A549 (cell line): ENCODE results near the gene MNX1. TPM values are rescaled to one million over a fixed set of nuclear protein-coding genes. Genes with fewer than 3 reads are reported as not detected.

Experiments used
- ATAC-seq, 2 experiments: fragments of 200-7000 bp in 1 of 2; fragments of >200 bp in 1 of 2; cut with Nextera tagmentation in 1 of 2; cut with Tn5 transposase in 1 of 2; 3 replicates each; pipeline versions ENCODE4 v1.8.0 to v1.9.1; 2018 to 2020; ENCODE audit warnings: mild to moderate bottlenecking in 1 of 2, moderate library complexity in 1 of 2
- CTCF ChIA-PET: fragments of 300-600 bp; sonication (Branson Sonifier 250); formaldehyde crosslinking; extraction: SDS; loops from one replicate; lab custom pipeline; 2021; ENCODE audit warnings: antibody characterized with exemption, inconsistent platforms; lab: Yijun Ruan, JAX
- POLR2A ChIA-PET: fragments of 350-600 bp; formaldehyde crosslinking; extraction: SDS; loops from one replicate; lab custom pipeline; 2021; ENCODE audit warnings: antibody characterized with exemption, inconsistent platforms; lab: Yijun Ruan, JAX
- DNase-seq, 2 experiments: peaks; one replicate each; pipeline versions ENCODE4 v3.0.0 to v3.0.0-alpha.2; 2011 to 2016; ENCODE audit warnings: low read depth in 1 of 2, low spot score in 1 of 2
- FAIRE-seq: peaks from 2 replicates; lab custom pipeline; 2011; peaks lifted over from hg19 to GRCh38; lab: Jason Lieb, UNC
- H3K27ac ChIP-seq, 2 experiments: fragments of >200 bp; sonication (Bioruptor Twin); formaldehyde crosslinking; 3 replicates each; pipeline ENCODE4 v1.5.1; 2016 to 2017
- H3K4me1 ChIP-seq: fragments of >200 bp; sonication (Bioruptor Twin); formaldehyde crosslinking; 3 replicates; pipeline ENCODE4 v1.6.1; 2016
- H3K4me2 ChIP-seq: fragments of >200 bp; sonication (Bioruptor Twin); formaldehyde crosslinking; 3 replicates; pipeline ENCODE4 v1.6.1; 2016
- H3K4me3 ChIP-seq: fragments of >200 bp; sonication (Bioruptor Twin); formaldehyde crosslinking; 3 replicates; pipeline ENCODE4 v1.5.1; 2016
- H3K9me3 ChIP-seq: fragments of >200 bp; sonication (Bioruptor Twin); formaldehyde crosslinking; 3 replicates; pipeline ENCODE4 v1.6.1; 2016
- ATOH8 ChIP-seq: fragments of 250-450 bp; sonication (Bioruptor Pico); IDR thresholded peaks from 2 replicates; pipeline ENCODE4 v1.5.0; 2020; ENCODE audit warnings: low read depth, mild to moderate bottlenecking, moderate library complexity
- BHLHE40 ChIP-seq: IDR thresholded peaks from 2 replicates; pipeline ENCODE4 v1.6.1; 2012; ENCODE audit warnings: low read depth, low read length, inconsistent platforms
- CBX2 ChIP-seq: fragments of 200-600 bp; sonication (generic); IDR thresholded peaks from 2 replicates; pipeline ENCODE4 v1.6.1; 2016; ENCODE audit warnings: low read depth, mild to moderate bottlenecking, borderline replicate concordance
- CBX8 ChIP-seq: fragments of 200-600 bp; sonication (generic); IDR thresholded peaks from 2 replicates; pipeline ENCODE4 v1.6.1; 2016
- CEBPB ChIP-seq, 2 experiments: fragments of >200 bp in 1 of 2; sonication (Bioruptor Twin) in 1 of 2; formaldehyde crosslinking in 1 of 2; IDR thresholded peaks; 2 replicates each; pipeline ENCODE4 v1.6.1; 2012 to 2016
- CHD4 ChIP-seq: fragments of 200-600 bp; sonication (generic); IDR thresholded peaks from 2 replicates; pipeline ENCODE4 v1.6.1; 2016; ENCODE audit warnings: antibody characterized with exemption, mild to moderate bottlenecking, borderline replicate concordance
- EHF ChIP-seq: fragments of 250-450 bp; sonication (Bioruptor Pico); IDR thresholded peaks from 2 replicates; pipeline ENCODE4 v1.5.0; 2020; ENCODE audit warnings: mild to moderate bottlenecking
- EHMT2 ChIP-seq: fragments of 200-600 bp; sonication (generic); IDR thresholded peaks from 2 replicates; pipeline ENCODE4 v1.6.1; 2016; ENCODE audit warnings: antibody characterized with exemption, low read depth, mild to moderate bottlenecking, moderate library complexity
- ELK1 ChIP-seq: fragments of 150-350 bp; IDR thresholded peaks from 2 replicates; pipeline ENCODE4 v1.6.1; 2014; ENCODE audit warnings: low read depth, mild to moderate bottlenecking, low read length
- FOSB ChIP-seq: fragments of 250-450 bp; sonication (Bioruptor Pico); IDR thresholded peaks from 2 replicates; pipeline ENCODE4 v1.5.0; 2020; ENCODE audit warnings: mild to moderate bottlenecking, moderate library complexity
- FOXS1 ChIP-seq: fragments of 250-450 bp; sonication (Bioruptor Pico); IDR thresholded peaks from 2 replicates; pipeline ENCODE4 v1.5.0; 2020; ENCODE audit warnings: mild to moderate bottlenecking, moderate library complexity
- HOXA7 ChIP-seq: fragments of 250-450 bp; sonication (Bioruptor Pico); IDR thresholded peaks from 2 replicates; pipeline ENCODE4 v1.5.0; 2020; ENCODE audit warnings: mild to moderate bottlenecking, moderate library complexity
- HOXB13 ChIP-seq: fragments of 250-450 bp; sonication (Bioruptor Pico); IDR thresholded peaks from 2 replicates; pipeline ENCODE4 v1.5.0; 2020; ENCODE audit warnings: low read depth, mild to moderate bottlenecking, moderate library complexity
- JUN ChIP-seq, 2 experiments: fragments of >200 bp; sonication (Bioruptor Twin); formaldehyde crosslinking; IDR thresholded peaks; 2 replicates in 1 of 2; 3 replicates in 1 of 2; pipeline ENCODE4 v1.6.1; 2016 to 2017
- JUNB ChIP-seq: fragments of >200 bp; sonication (Bioruptor Twin); formaldehyde crosslinking; IDR thresholded peaks from 2 replicates; pipeline ENCODE4 v1.6.1; 2016
- KDM5A ChIP-seq: fragments of 200-600 bp; sonication (generic); IDR thresholded peaks from 2 replicates; pipeline ENCODE4 v1.6.1; 2016; ENCODE audit warnings: antibody characterized with exemption, mild to moderate bottlenecking
- MAFK ChIP-seq: fragments of 450-650 bp; IDR thresholded peaks from 2 replicates; pipeline ENCODE4 v1.6.1; 2014; ENCODE audit not compliant: partially characterized antibody
- MAZ ChIP-seq: fragments of 150-350 bp; IDR thresholded peaks from 2 replicates; pipeline ENCODE4 v1.6.1; 2014; ENCODE audit warnings: antibody characterized with exemption, low read depth, low read length, borderline replicate concordance
- NFE2L2 ChIP-seq: fragments of 150-350 bp; conservative IDR thresholded peaks from 2 replicates; pipeline ENCODE4 v1.6.1; 2014; ENCODE audit warnings: low read length
- NPAS2 ChIP-seq: fragments of 250-450 bp; sonication (Bioruptor Pico); IDR thresholded peaks from 2 replicates; pipeline ENCODE4 v1.8.0; 2022; ENCODE audit warnings: mild to moderate bottlenecking, moderate library complexity, borderline replicate concordance
- POLR2AphosphoS2 ChIP-seq: conservative IDR thresholded peaks from 2 replicates; pipeline ENCODE4 v1.6.1; 2012; ENCODE audit warnings: low read length, improper control_type of control experiment, inconsistent platforms
- RCOR1 ChIP-seq: fragments of 150-350 bp; IDR thresholded peaks from 2 replicates; pipeline ENCODE4 v1.6.1; 2014; ENCODE audit warnings: antibody characterized with exemption, low read length, low read depth
- RFX5 ChIP-seq: fragments of 450-650 bp; IDR thresholded peaks from 2 replicates; pipeline ENCODE4 v1.7.1; 2014; ENCODE audit warnings: antibody characterized with exemption, mild to moderate bottlenecking, moderate library complexity
- SMC3 ChIP-seq: fragments of >200 bp; sonication (Bioruptor Twin); formaldehyde crosslinking; IDR thresholded peaks from 3 replicates; pipeline ENCODE4 v1.6.1; 2018; ENCODE audit warnings: inconsistent platforms
- SREBF2 ChIP-seq: fragments of 450-650 bp; IDR thresholded peaks from 2 replicates; pipeline ENCODE4 v1.6.1; 2014; ENCODE audit warnings: mild to moderate bottlenecking, moderate library complexity
- USF2 ChIP-seq: fragments of 450-650 bp; IDR thresholded peaks from 2 replicates; pipeline ENCODE4 v1.6.1; 2014; ENCODE audit warnings: antibody characterized with exemption
- ZC3H11A ChIP-seq: fragments of 450-650 bp; IDR thresholded peaks from 2 replicates; pipeline ENCODE4 v1.6.1; 2014; ENCODE audit warnings: antibody characterized with exemption, mild to moderate bottlenecking
- ZNF302 ChIP-seq: fragments of 250-450 bp; sonication (Bioruptor Pico); IDR thresholded peaks from 2 replicates; pipeline ENCODE4 v1.9.0; 2021; ENCODE audit warnings: inconsistent platforms, mild to moderate bottlenecking, moderate library complexity
- ZSCAN20 ChIP-seq: fragments of 250-450 bp; sonication (Bioruptor Pico); IDR thresholded peaks from 2 replicates; pipeline ENCODE4 v1.8.0; 2022; ENCODE audit warnings: mild to moderate bottlenecking, moderate library complexity
- WGBS: methylation state at CpG from one replicate; pipeline ENCODE4 v1.1.6; 2017; ENCODE audit errors: missing lambda C conversion rate; 5-methylcytosine and 5-hydroxymethylcytosine counted together
- polyA plus RNA-seq, 4 experiments: library from polyadenylated mRNA; depleted of rRNA in 3 of 4; stranded (reverse); fragments of >200 nt; fragmentation: RNase III in 1 of 4; extraction: RNeasy Plus Mini Kit Qiagen cat#74134 plus additional on column Dnase treatment in 1 of 4; gene quantifications; 2 replicates in 3 of 4; 3 replicates in 1 of 4; pipeline ENCODE4 v1.2.3, GENCODE V29; 2011 to 2017

MNX1 gene
- polyA plus RNA-seq, 2 of the 4 experiments (the other 2 are of a cell fraction), result 0.70 to 4.5 TPM

GRCh38 chr7:157059534-157059933, 49.1 kb upstream of the MNX1 start:
- Histone ChIP-seq H3K4me1 (no peaks in the 10 kb centered on the region), H3K9me3 (peaks cover 18% of the 10 kb centered on the region), H3K4me3 (no peak overlapping the region), H3K4me2 (no peak overlapping the region), H3K27ac (no peak overlapping the region)
- ATAC-seq (no peak), DNase-seq (no peak), FAIRE-seq (no peak)
- POLR2A ChIA-PET, result no interaction called here
- CTCF ChIA-PET, result no interaction called here
- no peak for TF ChIP-seq NFE2L2
- TF ChIP-seq SMC3, result no peak
- no peak for TF ChIP-seq HOXA7
- no peak for TF ChIP-seq EHF (CRISPR knock-in tag)
- no peak for TF ChIP-seq ATOH8 (CRISPR knock-in tag)
- no peak for TF ChIP-seq CEBPB (IDR thresholded peaks at IDR 0.05)
- no peak for TF ChIP-seq CHD4
- 35% methylated on average over 4 of the region's 4 CpGs for WGBS

GRCh38 chr7:157058701-157059100, 48.2 kb upstream of the MNX1 start:
- ChIA-PET CTCF (no interaction called here), POLR2A (no interaction called here)
- Histone ChIP-seq H3K27ac (no peak overlapping the region), H3K4me2 (no peak overlapping the region), H3K4me3 (no peak overlapping the region), H3K4me1 (no peaks in the 10 kb centered on the region), H3K9me3 (peaks cover 18% of the 10 kb centered on the region)
- DNase-seq (no peak), FAIRE-seq (no peak), ATAC-seq (no peak)
- 44% methylated on average over 10 of the region's 10 CpGs for WGBS
- TF ChIP-seq RFX5 (no peak), USF2 (no peak), ELK1 (no peak), ZC3H11A (no peak), FOXS1 (CRISPR knock-in tag) (no peak), SREBF2 (no peak), CBX8 (no peak), CBX2 (no peak), ATOH8 (CRISPR knock-in tag) (no peak), RCOR1 (no peak), JUN (IDR thresholded peaks at IDR 0.05) (no peak)

GRCh38 chr7:157058068-157058467, 47.6 kb upstream of the MNX1 start:
- 48% methylated on average over 8 of the region's 8 CpGs for WGBS
- H3K9me3 ChIP-seq, result peaks cover 15% of the 10 kb centered on the region
- H3K4me3 ChIP-seq, result no peak overlapping the region
- POLR2A ChIA-PET, result no interaction called here
- H3K4me2 ChIP-seq, result no peak overlapping the region
- FAIRE-seq (no peak), ATAC-seq (no peak), DNase-seq (no peak)
- no peak overlapping the region for H3K27ac ChIP-seq
- no peaks in the 10 kb centered on the region for H3K4me1 ChIP-seq
- CTCF ChIA-PET, result no interaction called here
- no peak for TF ChIP-seq FOXS1 (CRISPR knock-in tag)
- TF ChIP-seq ZC3H11A, result no peak
- TF ChIP-seq JUNB, result no peak
- TF ChIP-seq EHMT2, result no peak
- no peak for TF ChIP-seq FOSB
- no peak for TF ChIP-seq HOXB13 (CRISPR knock-in tag)
- no peak for TF ChIP-seq ELK1
- TF ChIP-seq CEBPB (IDR thresholded peaks at IDR 0.05), result no peak
- TF ChIP-seq BHLHE40, result no peak
- TF ChIP-seq MAFK, result no peak
- TF ChIP-seq KDM5A, result no peak
- no peak for TF ChIP-seq ZSCAN20 (CRISPR knock-in tag)
- no peak for TF ChIP-seq POLR2AphosphoS2
- no peak for TF ChIP-seq MAZ
- no peak for TF ChIP-seq ZNF302
- TF ChIP-seq NPAS2 (CRISPR knock-in tag), result no peak
